Sigmoid colon (tissue), 7 donors: ENCODE measurements around the gene UBE2M. TPM values are rescaled to one million over a fixed set of nuclear protein-coding genes. Genes with fewer than 3 reads are reported as not detected.
"Not testable (repeated sequence)": the region's sequence is repeated elsewhere in the genome, so short reads cannot be mapped to it uniquely, and the experiment has no call there.

ENCODE experiments used
- DNase-seq: peaks from one replicate; pipeline ENCODE4 v3.0.0-alpha.2; 2019
- H3K27ac ChIP-seq, 4 donors: fragments of 200-600 bp; sonication (generic); one replicate each; pipeline ENCODE4 v1.5.1; 2016 to 2019; ENCODE audit warnings: mild to moderate bottlenecking in 1 of 4
- H3K27me3 ChIP-seq, 3 donors: fragments of 200-600 bp; sonication (generic); one replicate each; pipeline ENCODE4 v1.5.1; 2019; ENCODE audit warnings: mild to moderate bottlenecking in 1 of 3
- H3K36me3 ChIP-seq, 4 donors: fragments of 200-600 bp; sonication (generic); one replicate each; pipeline ENCODE4 v1.5.1; 2016 to 2019
- H3K4me1 ChIP-seq, 4 donors: fragments of 200-600 bp; sonication (generic); one replicate each; pipeline ENCODE4 v1.5.1; 2017 to 2019
- H3K4me3 ChIP-seq, 4 donors: fragments of 200-600 bp; sonication (generic); one replicate each; pipeline ENCODE4 v1.5.1; 2017 to 2019; ENCODE audit warnings: mild to moderate bottlenecking in 2 of 4, moderate library complexity in 1 of 4
- H3K9me3 ChIP-seq, 4 donors: fragments of 200-600 bp in 3 of 4; sonication (generic) in 3 of 4; one replicate each; pipeline versions ENCODE4 v1.5.1 to v1.6.1; 2013 to 2019
- CTCF ChIP-seq, 4 experiments: fragments of 450-650 bp in 3 of 4; fragments of 200-600 bp in 1 of 4; IDR thresholded peaks; one replicate each; pipeline ENCODE4 v1.5.1; 2016 to 2019; ENCODE audit warnings: antibody characterized with exemption in 4 of 4, mild to moderate bottlenecking in 3 of 4, moderate library complexity in 2 of 4
- EP300 ChIP-seq, 4 donors: sonication (generic); formaldehyde crosslinking; IDR thresholded peaks; one replicate each; pipeline ENCODE4 v1.6.1; 2017; ENCODE audit warnings: antibody characterized with exemption in 4 of 4
- POLR2A ChIP-seq, 2 donors: fragments of 450-650 bp; IDR thresholded peaks; one replicate each; pipeline ENCODE4 v1.6.1; 2016; ENCODE audit warnings: antibody characterized with exemption in 2 of 2, mild to moderate bottlenecking in 2 of 2, moderate library complexity in 2 of 2
- POLR2AphosphoS5 ChIP-seq, 4 donors: sonication (generic); formaldehyde crosslinking; IDR thresholded peaks; one replicate each; pipeline ENCODE4 v1.6.1; 2017; ENCODE audit warnings: antibody characterized with exemption in 4 of 4
- WGBS, 2 donors: extraction: QIAGEN DNeasy Blood & Tissue Kit; methylation state at CpG; one replicate each; pipeline ENCODE4 v1.1.7; 2013; 5-methylcytosine and 5-hydroxymethylcytosine counted together
- intact Hi-C: fragments of 100-400 bp; cut with DNase I; formaldehyde crosslinking; loops from one replicate; pipeline ENCODE4 v1.15.1; 2023
- polyA plus RNA-seq, 3 donors: library from polyadenylated mRNA; stranded (reverse); fragments of 200-250 nt; gene quantifications; one replicate each; pipeline ENCODE4 v1.2.3, GENCODE V29; 2013
- total RNA-seq, 4 donors: library from RNA; depleted of rRNA; stranded (reverse); fragments of >200 nt; gene quantifications; one replicate each; pipeline ENCODE4 v1.1.0, GENCODE V29; 2016
- donor health status: healthy with polysubstance abuse.
- donor health status: Bipolar disorder and iron deficiency.
- donor health status: healthy.

Gene UBE2M
- total RNA-seq (10 to 100 TPM; 22.4 to 37.5 (median 30.3) TPM), polyA plus RNA-seq (10 to 100 TPM; 48.0 to 58.5 (median 57.8) TPM)

- DNase-seq: peak; percentile 82
These were observed at the start of gene UBE2M for GRCh38 chr19:58558066-58558622. UBE2M (minus strand) TSS chr19:58558611; CDS start chr19:58558381, 230 bp downstream.

GRCh38 chr19:58607213-58607612 is 48.8 kb upstream of the UBE2M start:
- H3K4me1 ChIP-seq, H3K36me3 ChIP-seq, H3K9me3 ChIP-seq, H3K27ac ChIP-seq, intact Hi-C loops, H3K27me3 ChIP-seq, H3K4me3 ChIP-seq: not testable (repeated sequence)
- peak; percentile 70 for DNase-seq
- 90 to 97% methylated on average over 27 to 28 of the region's 28 CpGs for WGBS, 2 donors

More at GRCh38 chr19:58558066-58558622, at the start of gene UBE2M:
- intact Hi-C loops: loop anchor here (2.0 kb wide), 1 partner anchor 15 kb away; the partner anchor contains the start of gene MZF1
- TF ChIP-seq POLR2AphosphoS5 (IDR thresholded peaks at IDR 0.05): no peak
- no peak for TF ChIP-seq POLR2A (IDR thresholded peaks at IDR 0.05)
- TF ChIP-seq CTCF (IDR thresholded peaks at IDR 0.05): no peak
- no peak for TF ChIP-seq EP300 (IDR thresholded peaks at IDR 0.05)
- Histone ChIP-seq H3K4me1 (peaks cover 0 to 72% (median 67%) of the 10 kb centered on the region in 4 donors), H3K27ac (peak within 1 kb of the TSS; percentile 99 to 100 (median 100)), H3K4me3 (peak within 1 kb of the TSS; percentile 81 to 86 (median 84)), H3K9me3 (no peaks in the 10 kb centered on the region), H3K36me3 (peaks cover 10 to 18% (median 13%) of the 10 kb centered on the region in 4 donors), H3K27me3 (no peaks in the 10 kb centered on the region)
- WGBS, 2 donors: 0 to 1% methylated on average over 62 of the region's 62 CpGs

DNA sequence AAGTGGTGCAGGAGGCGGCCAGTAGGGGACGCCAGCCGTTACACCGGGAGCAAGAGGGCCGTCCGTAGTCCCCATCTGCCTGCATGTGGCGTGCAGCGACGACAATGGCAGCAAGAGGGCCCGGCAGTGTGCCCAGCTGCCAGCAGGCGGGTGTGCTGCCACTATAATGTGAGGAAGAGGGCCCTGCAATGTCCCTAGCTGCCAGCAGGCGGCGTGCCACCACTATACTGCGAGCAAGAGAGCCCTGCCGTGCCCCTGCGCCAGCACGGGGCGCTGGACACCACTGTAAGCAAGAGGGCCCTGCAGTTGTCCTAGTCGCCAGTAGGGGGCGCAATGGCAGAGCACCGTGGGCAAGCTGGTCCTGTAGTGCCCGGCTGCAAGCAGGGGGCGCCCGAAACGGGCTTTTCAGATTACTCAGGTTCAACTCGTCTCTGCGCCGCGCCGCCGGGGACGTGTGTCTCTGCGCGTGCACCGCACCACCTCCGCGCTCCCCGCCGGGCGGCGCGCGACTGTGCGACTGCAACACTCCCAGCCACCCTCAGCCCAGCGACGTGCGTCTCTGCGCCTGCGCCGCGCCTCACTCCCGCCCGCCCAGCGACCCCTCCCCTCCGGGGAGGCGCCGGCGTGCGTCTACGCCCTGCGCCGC is 48.0 kb upstream of the UBE2M start:
- H3K27ac ChIP-seq, DNase-seq, H3K27me3 ChIP-seq, intact Hi-C loops, H3K36me3 ChIP-seq, H3K9me3 ChIP-seq, H3K4me3 ChIP-seq, H3K4me1 ChIP-seq: not testable (repeated sequence)
- 81 to 88% methylated on average over 62 of the region's 62 CpGs for WGBS, 2 donors
- TF ChIP-seq CTCF (IDR thresholded peaks at IDR 0.05): peak in 1 of 4 experiments; percentile 11

DNA sequence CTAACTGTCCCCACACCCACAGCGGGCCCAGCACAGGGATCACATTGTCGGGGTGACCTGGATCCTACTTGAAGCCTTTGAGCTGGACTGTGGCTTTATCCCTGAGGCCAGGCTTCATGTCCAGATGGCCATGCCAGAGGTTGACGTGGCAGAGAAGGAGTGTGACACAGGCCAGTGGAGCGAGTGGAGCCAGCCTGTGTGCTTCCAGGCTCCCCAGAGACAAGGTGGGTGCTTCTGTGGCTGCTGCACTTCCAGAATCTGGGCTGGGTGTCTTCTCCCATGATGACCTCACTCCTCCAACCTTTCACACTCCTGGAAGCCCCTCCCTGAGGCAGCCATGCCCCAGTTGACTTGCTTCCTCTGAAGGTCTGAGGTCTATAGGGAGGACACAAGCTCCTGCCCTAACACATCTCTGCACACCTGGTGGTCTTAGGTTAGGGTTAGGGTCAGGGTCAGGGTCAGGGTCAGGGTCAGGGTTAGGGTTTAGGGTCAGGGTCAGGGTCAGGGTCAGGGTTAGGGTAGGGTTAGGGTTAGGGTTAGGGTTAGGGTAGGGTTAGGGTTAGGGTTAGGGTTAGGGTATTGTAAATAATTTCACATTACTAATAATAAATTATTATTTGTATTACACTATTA is 27.8 kb upstream of the UBE2M start:
- intact Hi-C loops: no loop called here
- DNase-seq: peak; percentile 60

More for the DNA sequence above, 27.8 kb upstream of the UBE2M start:
- Histone ChIP-seq H3K4me1 (peaks cover 0 to 8% (median 7%) of the 10 kb centered on the region in 4 donors), H3K27me3 (no peaks in the 10 kb centered on the region), H3K27ac (no peak overlapping the region), H3K9me3 (no peaks in the 10 kb centered on the region), H3K4me3 (no peak overlapping the region), H3K36me3 (peaks cover 0 to 27% (median 12%) of the 10 kb centered on the region in 4 donors)
- TF ChIP-seq CTCF (IDR thresholded peaks at IDR 0.05) (no peak), POLR2AphosphoS5 (IDR thresholded peaks at IDR 0.05) (no peak), POLR2A (IDR thresholded peaks at IDR 0.05) (no peak), EP300 (IDR thresholded peaks at IDR 0.05) (no peak)
- WGBS, 2 donors: 93 to 94% methylated on average over 4 of the region's 4 CpGs
